ENCODE measurements around the gene PDCD2L. TPM values are rescaled to one million over a fixed set of nuclear protein-coding genes. Genes with fewer than 3 reads are reported as not detected.
A peak's percentile ranks its signal among the peaks of the same experiment; 100 is the strongest.

The PDCD2L gene
- total RNA-seq (10 to 100 TPM; 12.3 to 21.3 (median 18.6) TPM), polyA plus RNA-seq (10 to 100 TPM; 13.9 to 30.2 (median 21.9) TPM)
- long read RNA-seq, donor 1, transcript PDCD2L-201 (7 exons, 1,171 nt): major isoform, 7 of 8 reads
- long read RNA-seq, donor 1, partial matches to known transcripts: 1 of 8 reads
- long read RNA-seq, donor 1, other reads (novel, unspliced or antisense): 0 of 8 reads
- long read RNA-seq, donor 2, transcript PDCD2L-201 (7 exons, 1,171 nt): major isoform, 7 of 8 reads
- long read RNA-seq, donor 2, partial matches to known transcripts: 1 of 8 reads
- long read RNA-seq, donor 2, other reads (novel, unspliced or antisense): 0 of 8 reads

DNA sequence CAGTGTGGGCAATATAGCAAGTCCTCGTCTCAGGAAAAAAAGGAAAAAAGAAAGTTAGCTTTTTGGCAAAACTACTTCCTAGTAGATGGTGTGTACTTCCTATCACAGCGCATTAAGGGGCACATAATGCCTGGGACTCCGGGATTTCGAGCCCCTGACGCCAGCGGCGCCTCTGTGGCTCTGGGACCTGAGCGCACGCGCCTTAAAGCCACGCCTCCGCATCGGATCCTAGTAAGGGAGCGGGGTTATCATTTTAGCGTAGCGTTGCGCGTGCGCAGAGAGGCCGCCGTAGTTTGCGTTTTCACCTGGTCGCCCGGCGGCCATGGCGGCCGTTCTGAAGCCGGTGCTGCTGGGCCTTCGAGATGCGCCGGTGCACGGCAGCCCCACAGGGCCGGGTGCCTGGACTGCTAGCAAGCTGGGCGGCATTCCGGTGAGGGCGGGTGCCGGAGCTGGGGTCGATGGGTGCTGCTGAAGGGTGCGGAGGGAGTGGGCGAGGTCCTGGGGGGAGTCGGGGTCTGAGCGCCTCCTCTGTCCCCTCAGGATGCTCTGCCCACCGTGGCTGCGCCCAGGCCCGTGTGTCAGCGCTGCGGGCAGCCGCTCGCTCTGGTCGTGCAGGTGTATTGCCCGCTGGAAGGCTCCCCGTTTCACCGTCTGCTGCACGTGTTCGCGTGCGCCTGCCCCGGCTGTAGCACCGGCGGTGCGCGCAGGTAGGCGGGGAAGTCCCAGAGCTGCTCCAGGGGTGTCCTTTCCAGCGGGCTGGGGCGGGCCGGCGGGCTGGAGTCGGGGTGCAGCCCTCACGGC is at the start of gene PDCD2L:
PDCD2L (plus strand) TSS at position 291 of the 801 bp plus-strand sequence; CDS start at position 323, 32 bp downstream.
- TF ChIP-seq CTCF (IDR thresholded peaks at IDR 0.05): no peak
- peaks cover 0 to 45% of the 10 kb centered on the region in 2 donors for H3K36me3 ChIP-seq (ENCODE audit: insufficient read depth in 1 of 2, low read depth in 1 of 2)
- H3K4me1 ChIP-seq: no peaks in the 10 kb centered on the region
- no peaks in the 10 kb centered on the region for H3K27me3 ChIP-seq (ENCODE audit: insufficient read depth in 3 of 3, low read length in 2 of 3)
- WGBS, 3 donors: 0 to 1% (median 0%) methylated on average over 62 to 69 of the region's 69 CpGs
- ATAC-seq (peak; percentile 91 to 96 (median 94)), DNase-seq (peak; percentile 93 to 96)
- no peaks in the 10 kb centered on the region for H3K9me3 ChIP-seq
- intact Hi-C loops (cut with DNase I): no loop called here
- H3K27ac ChIP-seq: peak within 1 kb of the TSS; percentile 79
- H3K4me3 ChIP-seq: peak within 1 kb of the TSS; percentile 94

DNA sequence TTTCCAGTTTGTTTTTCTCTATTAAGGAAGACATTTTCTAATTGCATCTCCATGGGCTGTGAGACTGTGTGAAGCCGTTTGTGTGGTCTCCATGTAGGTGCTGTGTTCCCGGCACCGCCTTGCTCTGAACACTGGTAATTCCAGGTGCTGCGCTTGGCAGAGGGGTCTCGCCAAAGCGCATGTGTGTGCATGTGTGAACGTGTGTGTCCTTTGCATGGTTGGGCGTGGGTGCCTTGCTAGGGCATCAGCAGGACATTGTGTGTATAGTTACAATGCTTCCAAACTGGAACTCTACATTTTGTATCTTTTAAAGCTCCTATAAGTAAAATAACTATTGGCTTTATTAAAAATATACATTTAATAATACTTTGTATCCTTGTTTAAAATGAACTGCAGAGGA is 49.0 kb upstream of the PDCD2L start:
- 96 to 97% (median 96%) methylated on average over 8 of the region's 8 CpGs for WGBS, 3 donors
- Histone ChIP-seq H3K36me3 (ENCODE audit: insufficient read depth in 1 of 2, low read depth in 1 of 2) (peaks cover 0 to 57% of the 10 kb centered on the region in 2 donors), H3K27ac (no peak overlapping the region), H3K27me3 (ENCODE audit: insufficient read depth in 3 of 3, low read length in 2 of 3) (no peaks in the 10 kb centered on the region), H3K4me3 (no peak overlapping the region), H3K4me1 (peaks cover 5% of the 10 kb centered on the region), H3K9me3 (no peaks in the 10 kb centered on the region)
- intact Hi-C loops (cut with DNase I): no loop called here
- TF ChIP-seq CTCF (IDR thresholded peaks at IDR 0.05): no peak
- DNase-seq (no peak), ATAC-seq (no peak)

- DNase-seq: no peak
- Histone ChIP-seq H3K27ac (peak overlapping the region; percentile 16), H3K36me3 (ENCODE audit: insufficient read depth in 1 of 2, low read depth in 1 of 2) (peaks cover 0 to 43% of the 10 kb centered on the region in 2 donors), H3K4me1 (peaks cover 5% of the 10 kb centered on the region), H3K4me3 (no peak overlapping the region), H3K27me3 (ENCODE audit: insufficient read depth in 3 of 3, low read length in 2 of 3) (no peaks in the 10 kb centered on the region), H3K9me3 (no peaks in the 10 kb centered on the region)
- no peak for TF ChIP-seq CTCF (IDR thresholded peaks at IDR 0.05)
- 91 to 96% (median 95%) methylated on average over 4 of the region's 4 CpGs for WGBS, 3 donors
- no peak for ATAC-seq
- intact Hi-C loops (cut with DNase I): no loop called here
These were observed 47.3 kb upstream of the PDCD2L start for GRCh38 chr19:34356875-34357274.

- Histone ChIP-seq H3K9me3 (no peaks in the 10 kb centered on the region), H3K27ac (peak overlapping the region; percentile 92), H3K4me3 (no peak overlapping the region), H3K27me3 (ENCODE audit: insufficient read depth in 3 of 3, low read length in 2 of 3) (no peaks in the 10 kb centered on the region), H3K4me1 (peaks cover 5% of the 10 kb centered on the region), H3K36me3 (ENCODE audit: insufficient read depth in 1 of 2, low read depth in 1 of 2) (peaks cover 0 to 38% of the 10 kb centered on the region in 2 donors)
- ATAC-seq: no peak
- peak in 1 of 2 donors; percentile 42 for DNase-seq
- no peak for TF ChIP-seq CTCF (IDR thresholded peaks at IDR 0.05)
- 80 to 94% (median 93%) methylated on average over 4 of the region's 4 CpGs for WGBS, 3 donors
- intact Hi-C loops (cut with DNase I): no loop called here
These were observed 46.8 kb upstream of the PDCD2L start for GRCh38 chr19:34357431-34357830.

Measured in psoas muscle (tissue), 8 donors.